AG20443 (cell line): Measurements from ENCODE around the gene IMMT.

ENCODE experiments used
- DNase-seq: peaks from one replicate; pipeline ENCODE4 v3.0.0; 2012; ENCODE audit warnings: low spot score, mixed read lengths

IMMT gene

GRCh38 chr2:86199834-86200177 lies 4.5 kb upstream of the IMMT start:
- DNase-seq, result no peak

GRCh38 chr2:86195808-86196387 lies 636 bp upstream of the IMMT start:
- no peak for DNase-seq

- no peak for DNase-seq
These were observed 559 bp downstream of the IMMT start for GRCh38 chr2:86194751-86195054.

GRCh38 chr2:86193901-86194567 lies 1.2 kb downstream of the IMMT start:
- DNase-seq, result no peak

GRCh38 chr2:86189782-86190416 lies 5.4 kb downstream of the IMMT start:
- DNase-seq, result no peak

- no peak for DNase-seq
These were observed 8.8 kb downstream of the IMMT start for GRCh38 chr2:86186431-86186830.

- DNase-seq, result no peak
These were observed 9.6 kb downstream of the IMMT start for GRCh38 chr2:86185517-86186212.

GRCh38 chr2:86176597-86176996 lies 18.7 kb downstream of the IMMT start:
- no peak for DNase-seq

- DNase-seq, result no peak
These were observed 19.4 kb downstream of the IMMT start for GRCh38 chr2:86175828-86176227.

- DNase-seq, result no peak
These were observed 20.8 kb downstream of the IMMT start for GRCh38 chr2:86174445-86174844.

- no peak for DNase-seq
These were observed 22.7 kb downstream of the IMMT start for GRCh38 chr2:86172610-86173009.

- no peak for DNase-seq
These were observed 24.0 kb downstream of the IMMT start for GRCh38 chr2:86171295-86171694.

GRCh38 chr2:86170449-86170848 lies 24.8 kb downstream of the IMMT start:
- no peak for DNase-seq

- no peak for DNase-seq
These were observed 34.9 kb downstream of the IMMT start for GRCh38 chr2:86160156-86160952.

- DNase-seq, result no peak
These were observed 37.0 kb downstream of the IMMT start for GRCh38 chr2:86158286-86158685.

GRCh38 chr2:86157009-86157556 lies 38.2 kb downstream of the IMMT start:
- DNase-seq, result no peak

GRCh38 chr2:86150502-86150901 lies 44.8 kb downstream of the IMMT start:
- no peak for DNase-seq

GRCh38 chr2:86147793-86148192 lies 47.5 kb downstream of the IMMT start:
- DNase-seq, result no peak

- DNase-seq, result no peak
These were observed 51.2 kb downstream of the IMMT start for GRCh38 chr2:86143926-86144685.

- no peak for DNase-seq
These were observed 52.0 kb downstream of the IMMT start for GRCh38 chr2:86143307-86143706.
